Mesenchymal stem cell (in vitro differentiated cells and primary cell): ENCODE measurements around the gene CD6.
A peak's percentile ranks its signal among the peaks of the same experiment; 100 is the strongest.

ENCODE experiments used
- DNase-seq: peaks from one replicate; pipeline ENCODE4 v3.0.0-alpha.2; 2013
- H2AFZ ChIP-seq: one replicate; pipeline ENCODE4 v1.6.1; 2013; ENCODE audit warnings: low read depth, mild to moderate bottlenecking, control low read depth, inconsistent platforms, low read length, moderate library complexity
- H2AK5ac ChIP-seq: 2 replicates; pipeline ENCODE4 v1.6.1; 2013; ENCODE audit warnings: low read length, moderate library complexity, mild to moderate bottlenecking, inconsistent platforms; ENCODE audit not compliant: severe bottlenecking
- H2BK120ac ChIP-seq: one replicate; pipeline ENCODE4 v1.6.1; 2013; ENCODE audit warnings: low read depth, mild to moderate bottlenecking, inconsistent platforms, low read length, moderate library complexity
- H2BK12ac ChIP-seq, 2 experiments: one replicate each; pipeline ENCODE4 v1.6.1; 2013; ENCODE audit warnings: inconsistent platforms in 2 of 2, low read length in 2 of 2, mild to moderate bottlenecking in 2 of 2, moderate library complexity in 2 of 2, control low read depth in 1 of 2
- H2BK15ac ChIP-seq: one replicate; pipeline ENCODE4 v1.6.1; 2013; ENCODE audit warnings: mild to moderate bottlenecking, low read depth, inconsistent platforms; ENCODE audit not compliant: poor library complexity, severe bottlenecking
- H2BK5ac ChIP-seq: 2 replicates; pipeline ENCODE4 v1.6.1; 2013; ENCODE audit warnings: low read depth, mild to moderate bottlenecking, low read length, control low read depth, inconsistent platforms; ENCODE audit not compliant: poor library complexity, severe bottlenecking
- H3K14ac ChIP-seq, 2 experiments: one replicate each; pipeline ENCODE4 v1.6.1; 2013; ENCODE audit warnings: inconsistent platforms in 2 of 2, low read length in 2 of 2, control low read depth in 1 of 2, mild to moderate bottlenecking in 1 of 2, moderate library complexity in 1 of 2
- H3K18ac ChIP-seq, 2 experiments: one replicate each; pipeline ENCODE4 v1.6.1; 2013; ENCODE audit warnings: inconsistent platforms in 2 of 2, low read length in 2 of 2, control low read depth in 1 of 2, low read depth in 1 of 2, mild to moderate bottlenecking in 1 of 2
- H3K23ac ChIP-seq, 2 experiments: one replicate each; pipeline ENCODE4 v1.6.1; 2013; ENCODE audit warnings: inconsistent platforms in 2 of 2, low read length in 2 of 2, mild to moderate bottlenecking in 2 of 2, moderate library complexity in 2 of 2, control low read depth in 1 of 2
- H3K27ac ChIP-seq: 2 replicates; pipeline ENCODE4 v1.5.1; 2013; ENCODE audit warnings: mild to moderate bottlenecking, moderate library complexity, low read length, control low read depth, inconsistent platforms; ENCODE audit not compliant: poor library complexity, severe bottlenecking
- H3K27me3 ChIP-seq, 2 experiments: 2 replicates each; pipeline versions ENCODE4 v1.6.1 to v1.7.0; 2013; ENCODE audit warnings: low read length in 2 of 2, mild to moderate bottlenecking in 2 of 2, moderate library complexity in 2 of 2, control low read depth in 1 of 2, inconsistent platforms in 1 of 2; ENCODE audit not compliant: control insufficient read depth in 1 of 2, insufficient read depth in 1 of 2
- H3K36me3 ChIP-seq, 2 experiments: 2 replicates each; pipeline versions ENCODE4 v1.6.1 to v1.7.0; 2013; ENCODE audit warnings: low read length in 2 of 2, control low read depth in 1 of 2, inconsistent platforms in 1 of 2, low read depth in 1 of 2, mild to moderate bottlenecking in 1 of 2; ENCODE audit not compliant: insufficient read depth in 2 of 2, control insufficient read depth in 1 of 2
- H3K4ac ChIP-seq, 2 experiments: one replicate each; pipeline ENCODE4 v1.6.1; 2013; ENCODE audit warnings: inconsistent platforms in 2 of 2, low read length in 2 of 2, mild to moderate bottlenecking in 2 of 2, moderate library complexity in 2 of 2, control low read depth in 1 of 2, low read depth in 1 of 2
- H3K4me1 ChIP-seq: 2 replicates; pipeline ENCODE4 v1.6.1; 2013; ENCODE audit warnings: low read depth, low read length, control low read depth; ENCODE audit not compliant: control insufficient read depth, insufficient read depth
- H3K4me2 ChIP-seq: 2 replicates; pipeline ENCODE4 v1.6.1; 2013; ENCODE audit warnings: low read length, mild to moderate bottlenecking, inconsistent platforms; ENCODE audit not compliant: poor library complexity, severe bottlenecking
- H3K4me3 ChIP-seq, 2 experiments: 2 replicates each; pipeline versions ENCODE4 v1.5.1 to v1.7.0; 2013; ENCODE audit warnings: low read length in 2 of 2, mild to moderate bottlenecking in 2 of 2, control low read depth in 1 of 2, low read depth in 1 of 2; ENCODE audit not compliant: insufficient read depth in 1 of 2
- H3K79me1 ChIP-seq: replicated peaks from 2 replicates; pipeline ENCODE4 v1.6.1; 2013; ENCODE audit warnings: mild to moderate bottlenecking, control low read depth, low read length, inconsistent platforms; ENCODE audit not compliant: poor library complexity, severe bottlenecking
- H3K9ac ChIP-seq: 2 replicates; pipeline ENCODE4 v1.7.0; 2013; ENCODE audit warnings: mild to moderate bottlenecking, low read length, moderate library complexity
- H3K9me3 ChIP-seq: 2 replicates; pipeline ENCODE4 v1.7.0; 2013; ENCODE audit warnings: mild to moderate bottlenecking, low read length; ENCODE audit not compliant: control insufficient read depth
- H4K8ac ChIP-seq: one replicate; pipeline ENCODE4 v1.6.1; 2013; ENCODE audit warnings: inconsistent platforms, mild to moderate bottlenecking, low read length, moderate library complexity
- H4K91ac ChIP-seq: one replicate; pipeline ENCODE4 v1.6.1; 2013; ENCODE audit warnings: mild to moderate bottlenecking, low read length, inconsistent platforms
- WGBS: methylation state at CpG from one replicate; pipeline ENCODE4 v1.1.7; 2013; ENCODE audit warnings: mixed read lengths; 5-methylcytosine and 5-hydroxymethylcytosine counted together

CD6 gene

DNA sequence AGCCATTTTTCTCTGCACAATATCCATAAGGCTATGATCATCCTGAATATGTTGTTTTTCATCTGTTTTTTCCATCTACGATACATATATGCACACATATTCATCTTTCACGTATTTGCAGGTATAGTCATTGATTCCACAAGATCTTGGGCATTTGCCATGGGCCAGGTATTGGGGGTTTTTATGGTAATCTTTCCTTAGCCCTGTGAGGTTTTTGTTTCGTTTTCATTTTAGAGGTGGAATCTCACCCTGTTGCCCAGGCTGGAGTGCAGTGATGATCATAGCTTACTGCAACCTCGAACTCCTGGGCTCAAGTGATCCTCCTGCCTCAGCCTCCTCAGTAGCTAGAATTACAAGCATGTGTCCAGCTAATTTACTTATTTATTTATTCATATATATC lies 20.0 kb downstream of the CD6 start:
- WGBS, result 70% methylated on average over 2 of the region's 4 CpGs
- Histone ChIP-seq H3K27ac (no peak overlapping the region), H2BK12ac (no peak overlapping the region), H4K91ac (no peak overlapping the region), H3K23ac (no peak overlapping the region), H3K4ac (no peak overlapping the region), H2BK15ac (no peak overlapping the region), H3K36me3 (no peaks in the 10 kb centered on the region), H2AFZ (no peak overlapping the region), H2BK120ac (no peak overlapping the region), H3K79me1 (no peaks in the 10 kb centered on the region), H3K4me1 (no peaks in the 10 kb centered on the region), H2AK5ac (no peak overlapping the region), H4K8ac (no peak overlapping the region), H3K9me3 (no peaks in the 10 kb centered on the region), H3K27me3 (peaks cover 28 to 76% of the 10 kb centered on the region in 2 experiments), H3K4me3 (no peak overlapping the region), H3K4me2 (no peak overlapping the region), H3K18ac (no peak overlapping the region), H3K14ac (no peak overlapping the region), H3K9ac (no peak overlapping the region), H2BK5ac (no peak overlapping the region)
- DNase-seq, result no peak

DNA sequence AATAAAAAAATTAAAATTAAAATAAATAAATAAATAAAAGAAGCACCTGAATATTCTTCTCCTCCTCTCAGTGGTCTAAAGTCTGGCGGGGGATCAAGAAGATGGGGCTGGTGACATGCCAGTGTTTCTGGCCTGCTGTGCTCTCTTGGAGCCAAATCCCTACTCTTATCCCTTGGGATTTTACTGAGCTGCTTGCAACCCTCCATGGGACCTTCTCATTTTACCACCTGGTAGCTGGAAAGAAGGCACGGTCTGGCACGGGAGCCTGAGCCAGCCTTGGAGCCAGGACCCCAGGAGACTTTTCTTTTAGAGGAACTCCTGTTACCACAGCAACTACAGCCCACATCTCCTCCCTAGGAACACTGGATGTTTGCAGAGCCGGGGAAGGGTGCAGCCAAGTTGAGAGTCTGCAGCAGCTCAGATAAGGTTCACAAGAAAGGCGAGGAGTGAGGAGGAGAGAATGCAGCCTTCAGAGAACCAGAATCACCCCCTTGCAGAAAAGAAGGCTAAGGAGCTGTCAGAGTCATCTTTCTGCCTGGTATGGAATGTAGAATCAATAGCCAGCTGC lies 21.4 kb downstream of the CD6 start:
- no peak overlapping the region for H2AFZ ChIP-seq
- no peak overlapping the region for H2BK15ac ChIP-seq
- no peak overlapping the region for H3K4me3 ChIP-seq
- WGBS, result 45% methylated on average over 5 of the region's 5 CpGs
- no peak overlapping the region for H4K91ac ChIP-seq
- no peak overlapping the region for H2BK120ac ChIP-seq
- no peak overlapping the region for H3K4me2 ChIP-seq
- no peaks in the 10 kb centered on the region for H3K9me3 ChIP-seq
- H3K79me1 ChIP-seq, result no peaks in the 10 kb centered on the region
- H3K27ac ChIP-seq, result no peak overlapping the region
- H2AK5ac ChIP-seq, result no peak overlapping the region
- H3K9ac ChIP-seq, result no peak overlapping the region
- no peak overlapping the region for H4K8ac ChIP-seq
- no peak overlapping the region for H3K23ac ChIP-seq
- no peaks in the 10 kb centered on the region for H3K36me3 ChIP-seq
- no peak for DNase-seq
- H3K4ac ChIP-seq, result no peak overlapping the region
- H3K14ac ChIP-seq, result no peak overlapping the region
- H2BK5ac ChIP-seq, result no peak overlapping the region
- H2BK12ac ChIP-seq, result no peak overlapping the region
- no peak overlapping the region for H3K18ac ChIP-seq
- no peaks in the 10 kb centered on the region for H3K4me1 ChIP-seq
- peaks cover 28 to 69% of the 10 kb centered on the region in 2 experiments for H3K27me3 ChIP-seq

DNA sequence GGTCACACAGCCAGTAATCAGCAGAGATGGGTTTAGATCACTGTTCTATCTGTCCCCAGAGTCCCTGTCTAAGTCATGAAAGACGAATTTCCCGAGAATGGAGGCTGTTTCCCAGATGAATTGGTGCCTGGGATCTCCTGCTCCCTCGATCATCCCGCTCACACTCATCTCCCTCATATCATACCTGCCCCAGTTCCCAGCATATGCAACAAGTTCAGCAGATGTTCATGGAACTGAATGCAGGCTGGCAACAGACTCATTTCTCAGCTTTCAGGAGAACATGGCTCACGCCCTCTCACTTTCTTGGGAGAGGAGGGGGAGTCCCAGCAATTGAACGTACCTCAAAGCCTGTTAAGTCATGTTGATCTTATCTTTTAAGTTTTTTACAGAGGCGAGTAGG lies 22.1 kb downstream of the CD6 start:
- Histone ChIP-seq H2AFZ (no peak overlapping the region), H3K9ac (no peak overlapping the region), H3K4me1 (no peaks in the 10 kb centered on the region), H3K9me3 (no peaks in the 10 kb centered on the region), H2BK120ac (no peak overlapping the region), H3K4me2 (no peak overlapping the region), H3K4ac (no peak overlapping the region), H3K36me3 (no peaks in the 10 kb centered on the region), H3K27me3 (peaks cover 21 to 63% of the 10 kb centered on the region in 2 experiments), H4K91ac (no peak overlapping the region), H2BK15ac (no peak overlapping the region), H3K27ac (no peak overlapping the region), H2BK5ac (no peak overlapping the region), H4K8ac (no peak overlapping the region), H3K23ac (no peak overlapping the region), H3K79me1 (no peaks in the 10 kb centered on the region), H2AK5ac (no peak overlapping the region), H3K4me3 (no peak overlapping the region), H3K18ac (no peak overlapping the region), H3K14ac (no peak overlapping the region), H2BK12ac (no peak overlapping the region)
- 68% methylated on average over 7 of the region's 7 CpGs for WGBS
- no peak for DNase-seq

DNA sequence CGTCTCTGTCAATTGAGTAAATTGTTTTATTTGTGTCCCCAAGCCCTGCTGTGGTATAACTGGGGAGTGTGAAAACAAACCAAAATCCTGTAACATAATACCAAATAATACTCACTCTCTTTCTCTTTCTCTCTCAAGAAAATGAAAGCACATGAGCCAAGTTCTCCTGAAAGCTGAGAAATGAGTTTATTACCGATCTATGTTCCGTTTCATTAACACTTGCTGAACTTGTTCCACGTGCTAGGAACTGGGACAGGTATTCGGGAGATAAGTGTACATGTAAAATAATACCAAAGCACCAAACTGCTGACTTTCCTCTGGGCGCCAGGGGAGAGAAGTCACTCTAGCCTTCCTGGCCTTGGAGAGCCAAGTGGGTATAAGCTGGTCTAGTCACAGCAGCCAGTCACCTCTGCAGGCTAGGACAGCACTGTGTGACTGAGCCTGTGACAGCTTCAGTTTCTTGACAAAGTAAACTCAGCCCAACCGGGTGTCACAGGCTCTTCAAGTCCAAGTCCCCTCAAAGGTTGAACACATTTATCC lies 23.1 kb downstream of the CD6 start:
- Histone ChIP-seq H2BK15ac (no peak overlapping the region), H2AFZ (no peak overlapping the region), H3K9ac (no peak overlapping the region), H3K14ac (no peak overlapping the region), H3K23ac (no peak overlapping the region), H3K4me2 (no peak overlapping the region), H4K91ac (no peak overlapping the region), H2BK5ac (no peak overlapping the region), H4K8ac (peak overlapping the region; percentile 6), H3K27ac (no peak overlapping the region), H2BK120ac (no peak overlapping the region), H3K9me3 (no peaks in the 10 kb centered on the region), H3K79me1 (no peaks in the 10 kb centered on the region), H3K27me3 (peaks cover 12 to 59% of the 10 kb centered on the region in 2 experiments), H3K4me1 (no peaks in the 10 kb centered on the region), H2AK5ac (no peak overlapping the region), H3K18ac (no peak overlapping the region), H3K36me3 (no peaks in the 10 kb centered on the region), H3K4me3 (no peak overlapping the region), H3K4ac (no peak overlapping the region), H2BK12ac (no peak overlapping the region)
- DNase-seq, result no peak
- 75% methylated on average over 6 of the region's 7 CpGs for WGBS
